Peyer's patch (tissue), 4 donors: ENCODE measurements around the gene ARHGEF39. TPM values are rescaled to one million over a fixed set of nuclear protein-coding genes. Genes with fewer than 3 reads are reported as not detected.

Experiments used
- DNase-seq, 3 donors: peaks; one replicate each; pipeline ENCODE4 v3.0.0-alpha.2; 2017 to 2019
- H3K27ac ChIP-seq, 4 donors: fragments of 200-600 bp; sonication (generic); one replicate each; pipeline ENCODE4 v1.5.1; 2016 to 2019
- H3K27me3 ChIP-seq, 2 donors: fragments of 200-600 bp; sonication (generic); one replicate each; pipeline ENCODE4 v1.5.1; 2019
- H3K36me3 ChIP-seq, 3 donors: fragments of 200-600 bp; sonication (generic); one replicate each; pipeline ENCODE4 v1.5.1; 2016 to 2019
- H3K4me1 ChIP-seq, 4 donors: fragments of 200-600 bp; sonication (generic); one replicate each; pipeline ENCODE4 v1.5.1; 2016 to 2019
- H3K4me3 ChIP-seq, 4 donors: fragments of 200-600 bp; sonication (generic); 1 replicate in 3 of 4; 2 replicates in 1 of 4; pipeline ENCODE4 v1.5.1; 2016 to 2019; ENCODE audit warnings: mild to moderate bottlenecking in 1 of 4
- H3K9me3 ChIP-seq, 4 donors: fragments of 200-600 bp; sonication (generic); one replicate each; pipeline ENCODE4 v1.5.1; 2016 to 2019; ENCODE audit warnings: mild to moderate bottlenecking in 1 of 4
- POLR2A ChIP-seq, 2 donors: fragments of 450-650 bp; IDR thresholded peaks; one replicate each; pipeline ENCODE4 v1.5.1; 2017; ENCODE audit warnings: antibody characterized with exemption in 2 of 2, mild to moderate bottlenecking in 2 of 2, moderate library complexity in 2 of 2
- total RNA-seq, 4 donors: library from RNA; depleted of rRNA; stranded (reverse); fragments of >200 nt; gene quantifications; one replicate each; pipeline ENCODE4 v1.1.0, GENCODE V29; 2016
- TF ChIP-seq, protein P1 (sequence below), 6 experiments: fragments of 450-650 bp in 4 of 6; fragments of 200-600 bp in 2 of 6; sonication (generic) in 1 of 6; IDR thresholded peaks; one replicate each; pipeline ENCODE4 v1.5.1; 2017 to 2019; ENCODE audit warnings: antibody characterized with exemption in 6 of 6, mild to moderate bottlenecking in 3 of 6, moderate library complexity in 1 of 6

The ARHGEF39 gene
- total RNA-seq, 4 donors from 2014 or later = 1.9 to 19.8 (median 4.8) TPM

GRCh38 chr9:35703906-35704672, 39.1 kb upstream of the ARHGEF39 start:
- no peak overlapping the region for H3K27ac ChIP-seq
- no peaks in the 10 kb centered on the region for H3K27me3 ChIP-seq
- no peak for TF ChIP-seq POLR2A (IDR thresholded peaks at IDR 0.05)
- TF ChIP-seq, protein P1, sequence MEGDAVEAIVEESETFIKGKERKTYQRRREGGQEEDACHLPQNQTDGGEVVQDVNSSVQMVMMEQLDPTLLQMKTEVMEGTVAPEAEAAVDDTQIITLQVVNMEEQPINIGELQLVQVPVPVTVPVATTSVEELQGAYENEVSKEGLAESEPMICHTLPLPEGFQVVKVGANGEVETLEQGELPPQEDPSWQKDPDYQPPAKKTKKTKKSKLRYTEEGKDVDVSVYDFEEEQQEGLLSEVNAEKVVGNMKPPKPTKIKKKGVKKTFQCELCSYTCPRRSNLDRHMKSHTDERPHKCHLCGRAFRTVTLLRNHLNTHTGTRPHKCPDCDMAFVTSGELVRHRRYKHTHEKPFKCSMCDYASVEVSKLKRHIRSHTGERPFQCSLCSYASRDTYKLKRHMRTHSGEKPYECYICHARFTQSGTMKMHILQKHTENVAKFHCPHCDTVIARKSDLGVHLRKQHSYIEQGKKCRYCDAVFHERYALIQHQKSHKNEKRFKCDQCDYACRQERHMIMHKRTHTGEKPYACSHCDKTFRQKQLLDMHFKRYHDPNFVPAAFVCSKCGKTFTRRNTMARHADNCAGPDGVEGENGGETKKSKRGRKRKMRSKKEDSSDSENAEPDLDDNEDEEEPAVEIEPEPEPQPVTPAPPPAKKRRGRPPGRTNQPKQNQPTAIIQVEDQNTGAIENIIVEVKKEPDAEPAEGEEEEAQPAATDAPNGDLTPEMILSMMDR (IDR thresholded peaks at IDR 0.05) = no peak
- no peaks in the 10 kb centered on the region for H3K4me1 ChIP-seq
- no peaks in the 10 kb centered on the region for H3K9me3 ChIP-seq
- no peak for DNase-seq
- no peak overlapping the region for H3K4me3 ChIP-seq
- H3K36me3 ChIP-seq = peaks cover 0 to 100% (median 0%) of the 10 kb centered on the region in 3 donors

DNA sequence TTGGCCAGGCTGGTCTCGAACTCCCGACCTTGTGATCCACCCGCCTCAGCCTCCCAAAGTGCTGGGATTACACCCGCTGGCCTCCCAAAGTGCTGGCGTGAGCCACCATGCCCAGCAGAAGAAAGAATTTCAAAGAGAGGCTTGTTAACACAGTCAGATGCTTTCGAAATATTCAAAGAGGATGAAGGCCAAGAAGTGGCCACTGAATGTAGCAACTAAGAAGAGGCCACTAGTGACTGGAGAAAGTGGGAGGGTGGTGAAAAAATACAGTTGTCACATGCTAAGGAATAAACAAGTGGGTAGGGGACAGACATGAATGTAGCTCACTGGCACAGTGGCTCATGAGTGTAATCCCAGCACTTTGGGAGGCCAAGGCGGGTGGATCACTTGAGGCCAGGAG, 37.7 kb upstream of the ARHGEF39 start:
- Histone ChIP-seq H3K4me3 (no peak overlapping the region), H3K27me3 (no peaks in the 10 kb centered on the region), H3K4me1 (no peaks in the 10 kb centered on the region), H3K9me3 (no peaks in the 10 kb centered on the region), H3K36me3 (peaks cover 0 to 100% (median 0%) of the 10 kb centered on the region in 3 donors), H3K27ac (no peak overlapping the region)
- TF ChIP-seq, protein P1 (IDR thresholded peaks at IDR 0.05) = no peak
- TF ChIP-seq POLR2A (IDR thresholded peaks at IDR 0.05) = no peak
- no peak for DNase-seq

DNA sequence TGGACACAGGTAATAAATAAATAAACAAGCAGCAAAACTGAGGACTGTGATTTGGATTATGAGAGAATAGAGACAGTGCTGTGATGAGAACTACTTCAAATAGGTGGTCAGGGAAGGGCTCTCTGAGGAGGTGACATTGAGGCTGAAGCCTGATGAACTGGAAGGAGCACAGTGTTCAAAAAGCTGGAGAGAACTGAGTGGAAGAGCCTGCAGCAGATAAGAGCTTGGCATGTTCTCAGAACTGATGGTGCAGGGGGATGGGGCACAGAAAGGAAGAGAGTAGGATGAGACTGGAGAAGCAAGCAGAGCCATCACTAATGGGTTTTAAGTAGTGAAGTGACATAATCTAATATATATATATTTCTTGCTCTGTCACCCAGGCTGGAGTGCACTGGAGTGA, 35.9 kb upstream of the ARHGEF39 start:
- Histone ChIP-seq H3K4me3 (no peak overlapping the region), H3K9me3 (no peaks in the 10 kb centered on the region), H3K36me3 (peaks cover 0 to 93% (median 0%) of the 10 kb centered on the region in 3 donors), H3K4me1 (peaks cover 0 to 14% (median 0%) of the 10 kb centered on the region in 4 donors), H3K27me3 (no peaks in the 10 kb centered on the region), H3K27ac (no peak overlapping the region)
- DNase-seq = no peak
- TF ChIP-seq, protein P1 (IDR thresholded peaks at IDR 0.05) = no peak
- no peak for TF ChIP-seq POLR2A (IDR thresholded peaks at IDR 0.05)

DNA sequence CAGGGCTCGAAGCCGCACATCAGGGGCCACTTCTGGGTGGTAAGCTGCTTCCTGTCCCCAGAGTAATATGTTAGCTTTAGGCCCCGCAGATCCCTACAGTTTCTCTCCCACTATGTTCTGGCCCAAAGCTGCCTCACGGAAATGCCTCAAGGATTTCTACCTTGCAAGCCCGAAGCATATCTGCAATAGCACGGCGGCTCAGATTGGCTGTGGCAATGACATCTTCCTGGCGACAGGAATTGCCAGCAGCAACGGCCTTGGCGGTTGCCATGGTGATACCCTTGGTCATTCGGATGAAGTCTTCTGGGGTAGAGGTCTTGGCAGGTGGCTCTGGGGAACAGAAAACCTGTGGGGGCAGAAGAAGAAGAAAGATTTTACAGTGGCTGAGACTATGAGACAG, 35.0 kb upstream of the ARHGEF39 start:
- Histone ChIP-seq H3K4me1 (peaks cover 0 to 14% (median 0%) of the 10 kb centered on the region in 4 donors), H3K4me3 (no peak overlapping the region), H3K9me3 (no peaks in the 10 kb centered on the region), H3K27me3 (no peaks in the 10 kb centered on the region), H3K36me3 (peaks cover 0 to 84% (median 0%) of the 10 kb centered on the region in 3 donors), H3K27ac (no peak overlapping the region)
- peak in 1 of 3 donors; percentile 13 for DNase-seq
- no peak for TF ChIP-seq POLR2A (IDR thresholded peaks at IDR 0.05)
- TF ChIP-seq, protein P1 (IDR thresholded peaks at IDR 0.05) = no peak

DNA sequence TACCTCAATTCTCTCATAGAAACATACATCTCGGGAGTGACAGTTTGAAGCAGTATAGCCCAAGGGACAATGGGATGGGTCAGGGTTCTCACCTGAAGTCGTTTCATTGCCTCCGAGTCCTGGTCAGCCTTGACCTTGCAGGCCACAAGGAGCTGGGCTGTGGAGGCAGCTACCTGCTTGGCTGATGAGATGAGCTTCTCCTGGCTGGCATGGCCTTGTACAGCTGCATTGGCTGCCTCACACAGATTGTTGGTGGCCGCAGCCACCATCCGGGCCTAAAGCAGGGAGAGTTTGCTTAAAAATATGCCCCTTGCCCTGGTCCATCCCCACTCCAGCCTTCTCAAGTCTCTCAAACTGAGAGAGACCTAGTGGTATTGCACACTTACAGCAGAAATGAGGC, 33.2 kb upstream of the ARHGEF39 start:
- Histone ChIP-seq H3K27me3 (no peaks in the 10 kb centered on the region), H3K9me3 (no peaks in the 10 kb centered on the region), H3K36me3 (peaks cover 0 to 66% (median 0%) of the 10 kb centered on the region in 3 donors), H3K4me1 (peaks cover 0 to 14% (median 0%) of the 10 kb centered on the region in 4 donors), H3K4me3 (no peak overlapping the region), H3K27ac (peak overlapping the region in 1 of 4 donors; percentile 51)
- DNase-seq = peak in 1 of 3 donors; percentile 27
- TF ChIP-seq POLR2A (IDR thresholded peaks at IDR 0.05) = no peak
- TF ChIP-seq, protein P1 (IDR thresholded peaks at IDR 0.05) = no peak
